ENCODE measurements around the gene DOK3.

DNA sequence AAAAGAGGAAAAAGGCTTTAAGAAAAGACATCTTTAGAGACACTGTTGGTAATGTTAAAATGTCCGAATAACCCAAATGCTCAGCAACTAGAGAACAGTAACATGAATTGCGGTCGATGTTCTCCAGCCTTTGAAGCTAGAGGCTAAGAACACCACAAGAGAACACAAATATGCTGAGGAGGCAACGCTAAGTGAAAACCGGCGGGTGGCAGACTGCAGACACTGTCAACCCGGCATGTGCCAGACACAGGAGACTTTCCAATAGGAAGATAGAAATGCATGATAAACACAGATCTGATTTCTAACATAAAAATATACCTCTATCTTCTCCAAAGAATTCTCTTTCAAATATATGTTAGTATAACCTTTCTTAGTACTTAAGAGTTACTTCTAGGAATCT lies 25.5 kb upstream of the DOK3 start:
- no peak for TF ChIP-seq EZH2 (IDR thresholded peaks at IDR 0.05; ENCODE audit: insufficient read depth, low read length)
- TF ChIP-seq, protein P1, sequence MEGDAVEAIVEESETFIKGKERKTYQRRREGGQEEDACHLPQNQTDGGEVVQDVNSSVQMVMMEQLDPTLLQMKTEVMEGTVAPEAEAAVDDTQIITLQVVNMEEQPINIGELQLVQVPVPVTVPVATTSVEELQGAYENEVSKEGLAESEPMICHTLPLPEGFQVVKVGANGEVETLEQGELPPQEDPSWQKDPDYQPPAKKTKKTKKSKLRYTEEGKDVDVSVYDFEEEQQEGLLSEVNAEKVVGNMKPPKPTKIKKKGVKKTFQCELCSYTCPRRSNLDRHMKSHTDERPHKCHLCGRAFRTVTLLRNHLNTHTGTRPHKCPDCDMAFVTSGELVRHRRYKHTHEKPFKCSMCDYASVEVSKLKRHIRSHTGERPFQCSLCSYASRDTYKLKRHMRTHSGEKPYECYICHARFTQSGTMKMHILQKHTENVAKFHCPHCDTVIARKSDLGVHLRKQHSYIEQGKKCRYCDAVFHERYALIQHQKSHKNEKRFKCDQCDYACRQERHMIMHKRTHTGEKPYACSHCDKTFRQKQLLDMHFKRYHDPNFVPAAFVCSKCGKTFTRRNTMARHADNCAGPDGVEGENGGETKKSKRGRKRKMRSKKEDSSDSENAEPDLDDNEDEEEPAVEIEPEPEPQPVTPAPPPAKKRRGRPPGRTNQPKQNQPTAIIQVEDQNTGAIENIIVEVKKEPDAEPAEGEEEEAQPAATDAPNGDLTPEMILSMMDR (IDR thresholded peaks at IDR 0.05; ENCODE audit: insufficient read depth, low read depth, low read length) = no peak
